Raji (cell line): ENCODE data around the gene EPB41L4B.

Experiments
- POLR2A ChIP-seq: IDR thresholded peaks from 2 replicates; pipeline ENCODE4 v1.6.1; 2011; ENCODE audit warnings: low read depth, low read length, control low read depth; ENCODE audit not compliant: insufficient read depth

The EPB41L4B gene

DNA sequence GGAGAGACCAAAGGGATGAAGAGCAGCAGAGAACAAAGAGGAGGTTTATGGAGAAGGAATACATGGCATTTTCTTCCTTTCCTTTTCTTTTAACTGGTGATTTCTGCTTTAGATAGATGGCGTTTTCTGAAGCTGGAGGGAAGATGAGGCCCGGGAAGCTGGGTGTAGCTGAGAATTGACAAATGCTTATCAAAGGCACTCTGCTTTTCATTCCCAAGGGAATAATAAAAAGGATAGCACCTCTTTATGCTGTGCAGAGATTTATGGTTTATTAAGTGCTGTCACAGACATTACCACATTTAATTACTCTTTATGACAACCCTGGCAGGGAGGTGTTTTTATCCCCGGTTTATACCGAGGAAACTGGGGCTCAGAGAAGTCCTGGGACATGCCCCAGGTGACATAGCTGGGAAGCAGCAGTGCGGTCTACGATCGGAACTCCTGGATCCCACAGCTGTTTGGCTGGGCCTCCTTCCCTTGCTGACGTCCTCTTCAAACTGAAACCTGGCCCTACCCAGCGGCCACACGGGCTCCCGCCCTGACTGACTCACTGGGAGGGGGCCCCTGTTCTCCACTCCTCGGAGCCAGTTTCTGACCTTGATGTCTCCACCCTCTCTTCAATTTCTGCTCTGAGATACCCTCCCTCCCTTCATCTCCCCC lies 8.2 kb upstream of the EPB41L4B start:
- TF ChIP-seq POLR2A = no peak

DNA sequence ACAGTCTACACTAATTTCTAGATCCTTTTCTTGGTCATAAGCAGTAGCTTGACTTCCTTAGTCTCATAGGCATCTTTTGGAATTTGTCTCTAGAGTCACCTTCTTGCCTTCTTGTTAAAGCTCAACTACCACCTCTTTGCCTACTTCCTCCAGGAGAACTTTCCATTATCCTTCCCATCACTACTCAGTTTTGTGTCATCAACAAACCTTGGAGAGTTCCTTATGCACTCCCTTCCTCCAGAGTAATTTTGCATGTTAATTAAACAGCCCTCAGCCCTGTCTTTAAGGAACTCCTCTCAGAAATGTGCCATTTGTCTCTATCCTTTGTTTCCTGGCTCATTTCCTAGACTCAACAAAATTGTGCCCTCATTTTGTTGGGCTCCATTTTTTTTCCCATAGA lies 4.2 kb upstream of the EPB41L4B start:
- no peak for TF ChIP-seq POLR2A

GRCh38 chr9:109323771-109324170 lies 2.9 kb upstream of the EPB41L4B start:
- TF ChIP-seq POLR2A = no peak

DNA sequence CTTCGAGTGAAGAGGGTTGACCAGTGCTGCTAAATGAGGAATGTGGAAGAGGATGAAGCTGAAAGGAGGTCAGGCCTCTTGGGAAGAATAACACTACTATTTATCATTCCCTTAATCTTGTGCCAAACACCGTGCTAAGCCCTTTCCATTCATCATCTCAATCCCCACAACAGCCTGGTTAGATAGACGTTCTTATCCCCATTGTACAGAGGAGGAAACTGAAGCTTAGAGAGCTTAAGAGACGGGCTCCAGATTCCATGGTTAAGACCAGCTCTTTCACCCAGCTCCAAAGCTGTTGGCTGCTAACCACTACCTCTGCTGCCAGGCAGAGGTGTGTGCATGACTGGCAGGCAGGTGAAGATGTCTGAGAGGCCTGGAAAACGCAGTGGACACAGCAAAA lies 868 bp upstream of the EPB41L4B start:
- no peak for TF ChIP-seq POLR2A

GRCh38 chr9:109320331-109320741 lies 523 bp downstream of the EPB41L4B start:
- TF ChIP-seq POLR2A = no peak

DNA sequence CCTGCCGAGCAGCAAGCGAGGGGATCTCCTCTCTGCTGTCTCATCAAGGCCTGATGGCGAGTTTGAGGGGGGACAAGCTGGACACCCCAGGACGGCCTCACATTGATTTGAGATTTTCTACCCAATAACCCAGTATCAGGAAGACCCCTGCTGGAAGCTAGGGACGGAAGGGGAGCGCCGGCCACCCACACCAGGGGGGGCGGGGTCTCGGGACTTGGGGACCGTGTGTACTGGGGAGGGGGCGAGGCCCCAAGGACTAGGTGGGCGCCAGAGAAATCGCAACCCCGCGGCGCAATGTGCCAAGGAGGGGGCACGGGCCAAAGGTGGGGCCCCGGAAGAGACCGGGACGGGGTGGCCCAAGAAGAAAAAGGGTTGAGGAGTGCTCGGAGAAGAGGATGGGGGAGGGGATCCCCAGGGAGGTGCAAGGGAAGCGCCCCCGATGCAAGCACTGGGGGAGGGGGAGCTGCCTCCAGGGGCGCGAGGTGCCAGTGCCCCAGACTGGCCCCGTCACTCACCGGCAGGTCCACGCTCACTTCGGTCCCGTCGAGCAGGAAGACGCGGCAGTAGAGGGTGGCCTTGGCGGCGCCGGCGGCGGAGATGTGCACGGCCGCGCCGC lies 1.1 kb downstream of the EPB41L4B start:
- TF ChIP-seq POLR2A = no peak

DNA sequence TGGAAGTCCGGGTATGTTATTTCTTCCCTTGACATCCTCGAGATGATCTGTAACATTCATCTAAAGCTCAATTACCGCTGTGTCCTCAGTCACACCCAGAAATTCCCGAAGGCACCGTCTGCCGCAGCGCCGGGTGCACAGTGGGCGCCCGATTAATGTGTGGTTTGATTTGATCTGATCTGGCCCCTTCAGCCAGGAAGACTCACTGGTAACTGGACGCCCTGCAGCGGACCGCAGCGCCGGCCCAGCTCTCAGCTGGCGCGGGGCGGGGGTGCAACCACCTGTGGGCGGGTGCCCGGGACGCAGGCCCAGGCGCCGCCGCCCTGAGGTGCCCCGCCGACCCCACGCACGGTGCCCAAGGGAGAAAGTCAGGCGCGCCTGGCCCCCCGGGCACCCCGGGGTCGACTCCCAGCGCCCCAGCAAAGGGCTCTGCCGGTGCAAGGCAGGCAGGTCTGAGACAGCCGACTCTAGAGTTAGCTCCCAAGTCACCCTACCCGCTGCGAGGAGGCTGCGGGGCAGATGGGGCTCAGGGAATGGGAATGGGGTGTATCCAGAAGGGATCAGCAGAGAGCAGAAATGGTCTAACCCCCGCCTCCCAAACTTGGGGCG lies 1.7 kb downstream of the EPB41L4B start:
- no peak for TF ChIP-seq POLR2A

DNA sequence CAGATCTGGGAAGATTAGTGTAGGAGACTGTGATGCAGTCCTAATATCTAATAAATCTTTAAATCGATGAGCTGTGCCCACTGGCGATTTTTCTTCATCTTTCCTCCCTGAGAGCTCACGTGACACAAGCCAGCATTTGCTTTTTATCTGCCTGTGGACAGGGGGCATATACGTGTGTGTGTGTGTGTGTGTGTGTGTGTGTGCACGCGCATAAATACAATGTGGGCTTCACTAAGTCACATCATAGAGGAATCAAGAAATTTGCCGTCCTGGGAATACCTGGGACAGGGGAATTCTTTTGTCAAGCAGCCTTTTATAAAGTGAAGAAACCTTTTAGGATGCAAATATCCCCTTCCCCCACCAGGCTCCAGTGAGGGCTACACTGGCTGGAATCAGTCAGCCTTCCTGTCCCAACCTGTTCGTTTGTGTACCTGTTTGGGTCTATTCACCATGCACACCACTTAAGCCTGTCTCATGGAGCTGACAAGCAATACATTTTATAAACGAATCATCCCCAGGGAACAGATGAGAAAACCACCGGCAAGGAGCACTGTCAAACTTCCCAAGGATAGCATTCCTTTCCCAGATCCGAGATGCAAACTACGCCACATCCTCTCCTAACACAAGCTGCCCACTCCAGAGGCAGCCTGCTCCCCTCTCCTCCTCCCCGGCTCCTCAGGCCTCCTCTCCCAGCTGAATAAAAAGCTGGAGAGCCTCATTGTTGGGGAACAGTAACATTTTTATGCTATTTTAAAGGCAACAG lies 2.7 kb downstream of the EPB41L4B start:
- no peak for TF ChIP-seq POLR2A

- TF ChIP-seq POLR2A = no peak
These were observed 3.4 kb downstream of the EPB41L4B start for GRCh38 chr9:109317311-109317978.

- no peak for TF ChIP-seq POLR2A
These were observed 4.6 kb downstream of the EPB41L4B start for GRCh38 chr9:109316207-109316640.

DNA sequence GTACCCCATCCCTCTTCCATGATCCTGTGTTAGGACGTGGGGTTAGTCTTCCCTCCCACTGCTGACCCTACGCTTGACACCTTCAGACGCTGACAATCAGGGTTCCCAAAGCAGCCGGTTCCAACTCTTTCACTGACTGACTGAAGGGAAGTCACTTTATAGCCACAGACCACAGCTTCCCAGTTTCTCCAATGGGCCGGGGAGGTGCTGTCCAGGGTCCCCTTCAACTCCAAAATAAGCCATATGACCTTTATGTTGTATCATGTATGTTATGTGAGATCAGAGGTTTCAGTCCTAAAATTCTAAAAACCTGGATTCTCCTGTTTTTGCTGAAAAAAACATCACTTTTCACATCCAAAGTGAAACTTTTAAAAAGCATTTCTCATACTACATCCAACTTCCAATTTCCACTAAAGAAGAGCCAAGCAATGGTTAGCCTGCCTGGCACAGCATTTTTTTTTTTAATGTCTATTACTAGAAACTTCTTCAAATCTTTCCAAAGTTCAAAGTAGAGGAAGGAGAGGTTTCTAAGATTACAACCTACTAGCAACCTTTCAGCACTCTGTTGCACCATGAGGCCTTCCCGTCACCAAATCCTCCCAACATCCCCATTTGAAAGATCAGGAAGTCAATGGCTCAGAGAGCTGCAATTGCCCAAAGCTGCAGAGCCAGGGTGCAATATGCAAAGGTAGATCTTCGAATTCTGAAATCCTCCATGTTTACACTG lies 5.2 kb downstream of the EPB41L4B start:
- TF ChIP-seq POLR2A = no peak

GRCh38 chr9:109314011-109314531 lies 6.8 kb downstream of the EPB41L4B start:
- TF ChIP-seq POLR2A = no peak

- no peak for TF ChIP-seq POLR2A
These were observed 7.5 kb downstream of the EPB41L4B start for GRCh38 chr9:109313351-109313750.

- TF ChIP-seq POLR2A = no peak
These were observed 8.1 kb downstream of the EPB41L4B start for GRCh38 chr9:109312783-109313182.

- TF ChIP-seq POLR2A = no peak
These were observed 9.1 kb downstream of the EPB41L4B start for GRCh38 chr9:109311731-109312130.

DNA sequence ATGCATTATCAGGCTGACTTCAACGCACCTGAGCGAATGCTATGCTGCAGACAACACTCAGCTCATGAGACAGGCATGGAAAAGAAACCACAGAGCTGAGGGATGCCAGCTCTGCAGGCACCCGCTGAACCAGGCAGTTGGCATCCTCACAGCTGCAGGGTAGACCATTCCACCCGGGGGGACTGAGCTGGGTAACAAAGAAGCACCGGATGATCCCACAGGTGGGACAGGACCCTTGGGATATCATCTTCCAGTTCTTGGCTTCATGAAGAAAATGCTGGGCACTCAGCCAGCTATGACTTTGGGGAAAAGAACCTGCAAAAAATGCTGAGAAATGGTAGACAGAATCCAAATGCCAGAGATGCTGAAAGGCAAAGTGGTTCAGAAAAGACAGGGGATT lies 9.6 kb downstream of the EPB41L4B start:
- no peak for TF ChIP-seq POLR2A
